Measurements from ENCODE around the gene ACCSL.

ACCSL gene

DNA sequence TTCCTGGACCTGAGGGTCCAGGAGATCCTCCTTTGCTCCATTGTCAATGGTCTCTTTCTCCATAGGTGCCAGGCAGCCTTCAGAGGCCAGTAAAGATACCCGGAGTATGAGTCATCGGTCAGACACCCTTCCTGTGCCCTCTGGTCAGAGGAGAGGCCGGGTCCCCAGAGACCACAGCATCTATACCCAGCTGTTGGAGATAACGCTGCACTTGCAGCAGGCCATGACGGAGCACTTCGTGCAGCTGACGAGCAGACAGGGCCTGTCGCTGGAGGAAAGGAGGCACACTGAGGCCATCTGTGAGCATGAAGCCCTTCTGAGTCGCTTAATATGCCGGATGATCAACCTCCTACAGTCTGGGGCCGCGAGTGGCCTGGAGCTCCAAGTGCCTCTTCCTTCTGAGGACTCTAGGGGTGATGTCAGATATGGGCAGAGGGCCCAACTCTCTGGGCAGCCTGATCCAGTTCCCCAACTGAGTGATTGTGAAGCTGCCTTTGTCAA is at the start of gene ACCSL:
Gene ACCSL, plus strand, starts transcription at position 51 of the 501 bp plus-strand sequence. Its CDS starts 56 bp downstream, at position 107.
- no peak for DNase-seq

DNA sequence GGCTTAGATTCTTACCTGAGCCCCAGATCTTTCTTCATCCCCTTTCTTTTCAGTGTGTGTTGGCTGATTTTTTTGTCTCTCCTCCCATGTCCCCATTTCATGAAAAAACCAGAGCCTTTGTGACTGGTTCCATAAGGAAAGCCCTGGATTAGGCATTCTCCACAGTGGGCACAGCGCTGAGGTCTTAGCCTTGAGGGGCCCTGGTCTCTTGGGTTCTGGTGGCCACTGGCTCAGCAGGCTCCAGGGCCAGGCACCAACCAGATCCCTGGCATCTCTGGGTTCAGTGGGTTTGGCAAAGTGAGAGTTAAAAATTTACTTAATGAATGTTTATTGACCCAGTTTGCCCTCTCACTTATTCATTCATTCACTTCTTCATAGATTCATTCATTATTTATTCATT is 49.5 kb upstream of the ACCSL start:
- no peak for DNase-seq

- DNase-seq: no peak
Measured at GRCh38 chr11:44000731-44001130, 47.0 kb upstream of the ACCSL start.

DNA sequence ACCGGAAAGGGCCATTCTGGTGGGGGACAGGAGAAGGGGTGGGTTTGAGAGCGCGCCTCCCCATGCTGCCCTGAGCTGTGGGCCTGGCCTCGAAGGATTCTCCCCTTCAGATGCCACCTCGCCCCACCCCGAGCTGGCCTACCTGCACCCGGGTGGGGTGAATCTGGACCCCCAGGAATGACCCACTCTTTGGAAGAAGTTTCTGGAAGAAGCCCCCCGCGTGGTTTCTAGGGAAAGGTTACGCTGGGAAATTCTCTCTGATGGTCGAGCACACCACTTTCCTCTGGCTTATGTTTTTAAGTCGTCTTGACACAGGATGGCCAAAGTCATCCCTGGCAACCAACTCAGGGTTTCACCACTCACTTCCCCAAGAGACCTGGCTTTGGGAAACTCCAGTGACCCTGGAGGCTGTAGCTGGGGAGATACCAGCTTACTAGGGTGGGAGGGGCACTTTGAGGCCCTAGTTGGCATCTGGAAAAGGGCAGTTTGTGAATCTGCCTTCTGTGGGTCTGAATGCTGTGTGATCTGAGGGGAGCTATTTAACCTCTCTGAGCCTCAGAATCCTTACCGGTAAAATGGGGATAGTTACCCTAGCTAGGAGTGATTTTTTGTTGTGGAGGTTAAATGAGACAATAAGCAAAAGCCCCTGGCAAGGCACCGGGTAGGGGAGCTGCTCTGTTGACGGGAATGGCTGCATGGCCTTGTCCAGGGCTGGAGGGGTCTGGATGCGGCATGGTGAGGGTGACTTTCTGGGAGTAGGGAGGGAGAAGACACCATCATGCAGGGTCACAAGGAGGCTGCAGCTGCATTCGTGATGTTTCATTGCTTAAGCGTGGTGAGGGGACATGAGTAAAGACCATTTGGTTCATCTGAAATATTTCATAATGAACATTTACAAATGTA is 45.3 kb upstream of the ACCSL start:
- DNase-seq: no peak

DNA sequence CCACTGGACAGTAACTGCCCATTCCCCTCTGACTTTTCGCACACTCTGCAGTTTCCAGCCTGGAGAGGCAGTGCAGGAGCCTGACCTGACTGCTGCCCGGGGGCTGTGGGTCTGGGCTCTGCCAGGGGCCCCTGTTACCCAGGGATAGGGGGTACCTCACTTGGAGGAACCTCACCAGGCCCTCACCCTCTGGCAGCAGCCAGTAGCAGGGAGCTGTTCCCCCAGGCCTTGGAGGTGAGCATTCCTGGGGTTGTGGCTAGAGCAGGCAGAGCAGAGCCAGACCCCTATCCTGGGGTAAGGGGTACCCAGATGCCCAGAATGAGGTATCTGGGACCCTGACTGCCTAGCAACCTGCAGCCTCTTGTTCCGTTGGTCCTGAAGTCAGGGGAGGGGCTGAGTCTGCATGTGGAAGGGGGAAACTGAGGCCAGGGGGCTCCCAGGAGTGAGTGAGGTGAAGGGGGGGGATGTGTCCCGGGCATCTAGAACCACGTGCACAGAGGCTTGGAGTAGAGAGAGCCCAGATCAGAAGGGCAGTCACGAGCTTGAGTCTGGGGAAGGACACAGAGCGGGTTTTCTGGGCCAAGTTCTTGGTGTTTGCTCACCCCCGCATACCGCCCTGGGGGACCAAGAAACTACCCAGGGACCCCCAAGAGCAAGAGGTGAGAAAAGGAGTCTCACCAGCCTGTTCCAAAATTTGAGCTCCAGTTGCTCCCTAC is 43.9 kb upstream of the ACCSL start:
- no peak for DNase-seq

GRCh38 chr11:44004452-44005062 is 43.2 kb upstream of the ACCSL start:
- no peak for DNase-seq

GRCh38 chr11:44005063-44005701 is 42.6 kb upstream of the ACCSL start:
- no peak for DNase-seq

GRCh38 chr11:44005956-44006355 is 41.8 kb upstream of the ACCSL start:
- DNase-seq: no peak

DNA sequence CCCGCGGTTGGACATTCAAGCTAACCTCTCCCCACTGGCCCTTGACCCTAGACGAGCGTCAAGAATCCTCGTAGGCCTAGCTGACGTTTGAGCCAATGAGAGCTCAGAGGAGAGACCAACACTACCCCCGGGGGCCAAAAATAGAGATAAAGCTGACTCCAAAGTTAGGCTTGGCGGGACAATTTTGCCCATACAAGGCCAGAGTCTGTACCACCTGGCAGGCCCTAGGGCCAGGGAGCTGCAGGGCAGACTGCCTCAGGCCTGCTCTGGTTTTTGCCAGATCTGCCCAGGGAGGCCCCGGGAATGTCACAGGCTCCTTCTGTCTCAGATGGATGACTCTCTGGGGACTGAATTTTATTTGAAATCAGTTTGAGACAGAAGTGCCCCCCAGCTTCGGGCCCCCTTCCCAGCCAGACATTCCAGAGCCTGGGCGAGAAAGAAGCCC is 40.8 kb upstream of the ACCSL start:
- no peak for DNase-seq

- DNase-seq: no peak
Measured at GRCh38 chr11:44007481-44008087, 40.2 kb upstream of the ACCSL start.

DNA sequence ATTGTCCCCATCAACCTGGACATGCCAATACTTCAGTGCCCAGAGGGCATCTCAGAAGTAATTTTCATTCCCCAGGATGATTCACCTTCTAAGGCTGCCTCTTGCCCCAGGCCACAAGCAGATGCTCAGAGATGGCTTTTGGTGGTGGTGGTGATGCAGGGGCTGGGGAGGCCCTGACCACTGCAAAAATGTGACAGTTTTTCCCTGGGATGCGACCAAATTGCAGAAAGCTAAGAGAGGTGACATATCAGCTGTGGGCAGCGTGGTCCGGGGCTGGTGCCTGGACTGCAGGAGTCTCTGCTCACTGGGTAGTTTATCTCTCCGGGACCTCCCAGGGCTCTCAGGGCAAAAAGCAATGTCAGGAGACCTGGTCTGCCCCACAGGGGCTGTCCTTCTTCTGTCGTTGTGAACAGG is 39.7 kb upstream of the ACCSL start:
- DNase-seq: no peak

DNA sequence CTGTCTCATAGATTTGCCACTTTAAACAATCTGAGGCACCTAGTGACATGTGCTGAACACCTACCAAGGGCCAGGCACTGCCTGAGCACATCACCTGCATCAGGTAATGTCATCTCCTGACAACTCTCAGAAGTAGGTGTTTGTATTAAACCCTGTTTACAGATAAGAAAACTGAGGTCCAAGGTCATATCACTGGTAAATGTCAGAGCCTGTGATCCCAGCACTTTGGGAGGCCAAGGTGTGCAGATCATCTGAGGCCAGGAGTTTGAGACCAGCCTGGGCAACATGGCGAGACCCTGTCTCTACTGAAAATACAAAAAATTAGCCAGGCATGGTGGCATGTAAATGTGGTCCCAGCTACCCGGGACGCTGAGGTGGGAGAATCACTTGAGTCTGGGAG is 39.1 kb upstream of the ACCSL start:
- DNase-seq: no peak

DNA sequence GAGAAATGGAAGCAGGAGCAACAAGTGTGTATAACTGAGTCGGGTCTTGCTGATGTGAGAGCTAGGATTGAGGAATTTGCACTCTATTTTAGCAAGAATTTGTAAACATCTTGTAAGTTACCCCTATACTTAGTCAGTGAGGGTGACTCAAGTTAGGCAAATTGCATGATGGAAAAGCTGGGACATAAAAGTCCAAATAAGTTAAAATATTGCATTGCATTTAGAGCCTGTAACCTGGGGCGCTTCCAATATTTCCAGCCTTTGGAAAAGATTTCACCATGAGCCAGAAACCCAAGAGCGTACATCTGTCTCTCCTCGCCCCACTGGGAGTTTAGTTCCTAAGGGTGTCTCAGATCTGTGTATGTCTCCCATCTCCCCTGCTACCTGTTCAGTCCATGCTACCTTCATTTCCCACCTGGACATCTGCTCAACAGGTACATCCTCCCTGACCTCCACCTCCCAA is 37.0 kb upstream of the ACCSL start:
- no peak for DNase-seq

DNA sequence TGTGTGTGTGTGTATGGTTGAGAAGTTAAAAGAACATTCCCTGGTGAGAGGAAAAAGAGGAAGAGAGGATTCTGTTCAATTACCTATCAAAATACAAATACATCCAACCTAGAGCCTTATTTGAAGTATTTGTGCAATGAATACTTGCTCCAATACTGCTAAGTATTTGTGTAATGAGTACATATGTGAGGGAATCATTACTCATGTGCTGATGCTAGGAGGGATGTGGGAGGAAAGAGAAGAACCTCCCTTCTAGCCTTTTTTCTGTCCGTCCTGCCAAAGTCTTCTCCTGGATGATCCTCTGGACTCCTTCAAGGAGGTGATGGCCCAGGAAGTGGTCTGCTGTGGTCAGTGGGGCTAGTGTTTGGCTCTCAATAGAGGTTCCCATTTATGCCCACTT is 36.0 kb upstream of the ACCSL start:
- DNase-seq: no peak

DNA sequence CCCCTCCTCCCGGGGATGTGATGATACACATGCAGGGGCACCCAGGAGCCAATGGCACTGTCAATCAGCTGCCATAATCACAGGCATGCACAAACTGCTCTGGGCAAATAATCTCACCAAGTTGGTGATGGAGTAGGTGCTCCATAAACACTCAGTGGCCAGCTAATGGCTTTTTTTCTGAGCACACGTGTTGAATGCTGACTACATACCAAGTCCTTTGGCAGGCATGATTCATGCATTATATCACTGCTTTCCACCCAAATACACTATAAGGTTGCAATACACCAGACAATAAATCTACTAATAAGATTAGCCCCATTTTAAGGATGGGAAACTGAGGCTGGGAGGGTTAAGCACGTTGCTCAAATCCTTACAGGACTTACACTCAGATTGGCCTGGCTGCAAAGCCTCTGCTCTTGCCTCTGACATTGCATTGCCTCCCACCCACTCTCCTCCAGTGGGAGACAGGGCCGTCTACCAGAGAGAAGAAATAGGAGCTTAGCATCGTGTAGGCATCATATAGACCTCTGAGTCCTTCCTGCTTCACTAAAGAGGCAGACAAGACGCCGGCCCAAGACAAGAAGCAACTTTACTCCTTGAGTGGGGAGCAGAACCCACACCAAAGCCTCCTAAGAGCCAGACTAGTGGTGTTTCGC is 32.7 kb upstream of the ACCSL start:
- no peak for DNase-seq

- no peak for DNase-seq
Measured at GRCh38 chr11:44015624-44016007, 32.2 kb upstream of the ACCSL start.

DNA sequence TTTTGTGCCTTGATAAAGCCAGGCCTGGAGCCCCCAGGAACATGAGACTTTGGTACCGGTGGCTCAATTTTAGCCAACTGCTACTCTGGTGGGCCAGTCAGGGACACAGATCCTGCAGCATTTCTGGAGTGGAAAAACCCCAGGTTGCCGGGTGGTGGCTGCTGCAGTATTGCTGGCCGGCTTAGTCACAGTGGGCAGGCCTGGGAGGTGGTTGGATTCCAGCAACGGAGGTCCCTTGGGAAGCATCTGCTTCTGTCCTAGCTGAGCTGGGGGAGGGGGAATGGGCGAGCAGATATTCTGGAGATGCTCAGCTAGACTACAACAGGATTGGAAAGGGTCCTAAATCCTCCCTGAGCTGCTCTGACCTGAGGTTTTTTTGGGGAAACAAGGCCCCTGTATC is 31.6 kb upstream of the ACCSL start:
- DNase-seq: no peak

GRCh38 chr11:44016546-44017442 is 31.0 kb upstream of the ACCSL start:
- DNase-seq: no peak

DNA sequence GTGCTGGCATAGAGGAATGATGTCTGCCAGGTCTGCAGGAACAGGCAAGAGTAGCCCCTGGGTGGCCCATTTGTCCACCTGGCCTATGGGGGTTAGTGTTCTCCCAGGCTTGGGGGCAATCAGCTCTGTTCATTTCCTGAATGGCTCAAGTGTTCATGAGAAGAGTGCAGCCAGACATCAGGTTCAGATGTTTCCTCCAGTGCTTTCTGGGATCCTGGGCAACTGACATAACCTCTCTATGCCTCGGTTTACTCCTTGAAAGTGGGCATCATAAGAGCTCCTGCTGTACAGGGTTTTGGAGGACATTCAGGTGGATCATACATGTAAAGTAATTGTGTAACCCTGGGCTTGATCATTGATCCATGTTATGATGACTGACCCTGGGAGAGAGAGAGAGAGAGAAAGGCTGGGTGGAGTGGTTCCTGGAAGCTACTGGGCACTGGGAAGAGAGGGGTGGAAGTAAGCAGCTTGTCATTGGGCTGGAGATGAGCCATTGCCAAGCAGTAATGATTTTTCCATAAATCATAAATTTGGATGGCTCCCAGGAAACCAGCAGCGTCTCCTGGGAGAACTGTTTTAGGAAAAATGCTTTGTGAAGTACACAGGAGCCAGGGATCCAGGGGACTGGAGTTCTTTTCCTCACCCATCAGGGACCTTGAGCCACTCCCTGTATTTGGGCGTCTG is 30.2 kb upstream of the ACCSL start:
- no peak for DNase-seq

- no peak for DNase-seq
Measured at GRCh38 chr11:44018127-44018521, 29.7 kb upstream of the ACCSL start.

All from bone marrow (tissue), 2 donors.